Middle frontal gyrus (tissue), 1 donor: Measurements from ENCODE around the gene KIF22.
"Not testable (repeated sequence)": the region's sequence is repeated elsewhere in the genome, so short reads cannot be mapped to it uniquely, and the experiment has no call there.

Experiments
- DNase-seq: peaks from one replicate; pipeline ENCODE4 v3.0.0-alpha.2; 2015; ENCODE audit warnings: low spot score; ENCODE audit errors: extremely low spot score

Gene KIF22

GRCh38 chr16:29813644-29814562 lies 23.4 kb downstream of the KIF22 start:
- no peak for DNase-seq

GRCh38 chr16:29814592-29814991 lies 24.0 kb downstream of the KIF22 start:
- no peak for DNase-seq

DNA sequence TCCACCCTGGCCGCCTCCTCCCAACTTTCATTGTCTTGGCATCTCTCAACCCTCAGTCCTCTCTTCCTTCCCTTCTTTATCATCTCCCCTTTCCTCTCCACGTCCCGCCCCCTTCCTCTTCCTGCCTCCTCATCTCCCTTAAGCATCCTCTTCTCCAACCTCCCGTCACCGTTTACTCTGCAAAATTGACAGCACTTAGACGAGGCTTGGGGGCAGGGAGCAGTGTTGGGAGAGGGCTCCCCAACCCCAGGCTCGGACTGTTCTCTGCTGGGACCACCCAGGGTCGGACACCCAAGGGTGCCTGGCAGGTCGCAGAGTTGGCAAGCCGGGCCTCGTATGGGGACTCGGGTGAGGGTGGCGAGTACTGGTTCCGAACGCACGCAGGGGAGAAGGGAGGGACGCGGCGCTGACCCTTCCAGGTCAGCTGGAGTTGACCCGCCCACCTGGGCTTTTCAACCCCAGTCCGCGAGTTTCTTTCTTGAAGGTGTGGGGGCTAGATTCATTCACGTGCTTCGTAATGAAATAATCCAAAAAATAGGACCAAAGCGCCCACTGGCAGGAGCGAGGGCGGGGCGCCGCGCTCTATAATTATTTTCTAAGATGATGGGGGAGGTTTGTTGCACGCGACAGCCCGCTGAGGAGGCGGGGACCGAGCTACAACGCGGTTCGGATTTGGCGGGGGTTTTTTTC lies 24.6 kb downstream of the KIF22 start:
- no peak for DNase-seq

DNA sequence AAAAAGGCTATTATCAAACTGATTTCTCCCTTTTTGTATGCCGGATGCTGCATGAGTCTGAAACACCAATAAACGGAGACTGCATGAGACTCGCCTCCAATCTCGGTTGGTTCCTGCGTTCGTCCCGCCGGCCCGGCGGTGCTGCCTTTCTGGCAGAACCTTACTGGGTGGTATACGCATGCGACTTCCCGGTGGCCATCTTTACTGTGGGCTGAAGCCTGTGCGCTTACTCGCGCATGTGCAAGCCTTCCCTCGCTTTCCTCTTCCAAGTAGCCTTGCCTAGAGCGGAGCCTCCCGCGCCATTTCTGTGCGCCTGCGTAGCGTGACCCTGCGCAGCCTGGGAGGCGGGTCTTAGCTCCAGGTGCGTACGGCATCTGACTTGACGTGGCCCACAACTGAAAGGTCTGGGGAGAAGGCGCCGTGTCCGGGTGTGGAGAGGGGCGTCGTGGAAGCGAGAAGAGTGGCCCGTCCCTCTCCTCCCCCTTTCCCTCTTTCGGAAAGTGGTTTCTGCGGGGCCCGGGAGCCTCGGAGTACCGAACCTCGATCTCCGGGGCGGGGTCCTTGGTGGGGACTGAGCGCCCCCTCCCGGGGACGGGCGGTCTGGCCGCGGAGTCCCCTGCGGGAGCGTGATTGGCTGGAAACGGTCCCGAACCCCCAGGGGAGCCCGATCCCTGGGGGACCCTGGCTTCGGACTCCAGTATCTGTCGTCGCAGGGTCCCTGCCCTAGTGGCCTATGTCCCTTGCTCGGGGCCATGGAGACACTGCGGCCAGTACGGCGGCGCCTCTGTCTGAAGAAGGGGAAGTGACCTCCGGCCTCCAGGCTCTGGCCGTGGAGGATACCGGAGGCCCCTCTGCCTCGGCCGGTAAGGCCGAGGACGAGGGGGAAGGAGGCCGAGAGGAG lies 25.5 kb downstream of the KIF22 start, which contains the start of gene PAGR1:
PAGR1 (plus strand) TSS at position 360 of the 901 bp plus-strand sequence; CDS start at position 734, 374 bp downstream.
- peak; percentile 97 for DNase-seq

DNA sequence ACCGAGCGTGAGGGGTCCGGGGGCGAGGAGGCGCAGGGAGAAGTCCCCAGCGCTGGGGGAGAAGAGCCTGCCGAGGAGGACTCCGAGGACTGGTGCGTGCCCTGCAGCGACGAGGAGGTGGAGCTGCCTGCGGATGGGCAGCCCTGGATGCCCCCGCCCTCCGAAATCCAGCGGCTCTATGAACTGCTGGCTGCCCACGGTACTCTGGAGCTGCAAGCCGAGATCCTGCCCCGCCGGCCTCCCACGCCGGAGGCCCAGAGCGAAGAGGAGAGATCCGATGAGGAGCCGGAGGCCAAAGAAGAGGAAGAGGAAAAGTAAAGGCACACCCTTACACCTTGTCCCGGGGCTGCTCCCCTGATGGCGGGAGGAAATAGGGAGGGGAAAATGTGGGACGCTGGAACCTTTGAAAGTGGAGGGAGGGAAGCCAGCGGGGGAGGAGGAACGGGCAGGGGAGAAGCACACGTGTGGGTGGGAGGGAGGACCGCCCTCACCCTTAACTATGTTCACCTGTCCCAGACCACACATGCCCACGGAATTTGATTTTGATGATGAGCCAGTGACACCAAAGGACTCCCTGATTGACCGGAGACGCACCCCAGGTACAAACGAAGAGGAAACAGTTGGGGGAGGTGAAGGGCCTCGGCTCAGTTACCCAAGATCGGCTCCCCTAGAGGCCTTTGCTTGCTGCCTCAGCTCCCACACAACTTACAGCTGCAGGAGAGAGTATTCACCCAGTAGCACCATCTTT lies 26.3 kb downstream of the KIF22 start:
- no peak for DNase-seq

- no peak for DNase-seq
Observed at GRCh38 chr16:29818082-29818481, 27.5 kb downstream of the KIF22 start.

- no peak for DNase-seq
Observed at GRCh38 chr16:29819506-29819905, 29.0 kb downstream of the KIF22 start.

DNA sequence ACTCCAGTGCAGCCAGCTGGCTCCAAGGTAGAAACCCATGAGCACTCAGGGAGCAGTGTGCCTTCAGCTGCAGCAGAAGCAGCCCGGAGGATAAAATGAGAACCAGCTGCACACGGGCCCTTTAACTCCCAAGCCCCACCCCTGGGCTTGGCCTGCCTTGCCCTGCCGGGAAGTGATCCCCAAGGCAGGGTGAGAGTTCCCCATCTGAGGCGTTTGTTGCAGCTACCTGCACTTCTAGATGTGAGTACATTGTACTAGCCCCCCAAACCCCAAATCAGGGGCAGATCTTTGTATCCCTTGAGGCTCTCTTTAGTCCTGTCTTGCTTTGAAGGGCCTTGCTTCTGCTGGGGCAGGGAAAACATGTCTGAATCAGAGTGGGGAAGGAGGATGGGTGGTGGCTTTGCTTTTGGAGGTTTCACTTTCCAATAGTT lies 29.7 kb downstream of the KIF22 start, which contains the start of gene MVP:
MVP (plus strand) TSS at position 192 of the 431 bp plus-strand sequence. CDS start 10,088 bp downstream, outside the sequence.
- DNase-seq: no peak

DNA sequence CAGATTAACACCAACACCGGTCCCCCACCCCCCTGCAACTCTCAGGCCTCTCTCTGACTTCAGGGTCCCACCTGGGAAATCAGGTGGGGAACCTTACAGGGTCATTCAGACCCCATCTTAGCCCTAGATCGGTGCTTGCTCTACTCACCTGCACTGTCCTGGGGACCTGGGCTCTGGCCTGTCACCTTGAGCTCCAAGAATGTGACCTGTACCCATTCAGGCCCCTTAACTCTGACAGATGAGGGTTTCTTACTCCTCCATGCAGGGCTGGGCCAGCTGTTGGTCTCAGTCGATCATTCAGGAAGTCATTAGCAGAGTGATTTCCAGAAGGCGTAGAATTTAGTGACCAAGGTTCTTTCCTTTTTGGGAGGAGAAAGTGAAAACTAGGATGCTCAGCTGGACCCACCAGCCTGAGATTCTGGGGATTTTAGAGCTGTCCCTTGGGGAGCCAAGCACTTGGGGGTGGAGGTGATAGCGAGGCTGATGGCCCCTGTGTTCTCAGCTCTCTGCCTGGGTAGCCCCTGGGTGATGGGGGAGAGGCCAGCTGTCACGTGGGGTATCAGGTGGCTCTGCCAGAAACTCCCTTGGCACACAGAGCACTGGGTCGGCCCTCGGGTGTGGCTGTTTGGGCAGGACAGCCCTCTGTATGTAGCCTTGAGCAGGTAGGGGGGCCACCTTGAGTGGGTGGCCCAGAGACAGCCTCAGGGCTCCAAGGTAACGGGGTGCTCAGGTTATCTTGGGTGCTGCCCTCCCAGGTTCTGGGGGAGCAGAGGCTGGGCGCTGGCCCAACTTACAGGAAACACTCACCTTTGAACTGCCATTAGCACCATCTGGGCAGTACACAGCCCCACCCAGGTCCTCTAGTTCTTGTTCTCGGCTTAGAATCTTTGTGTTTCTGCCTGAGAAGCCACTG lies 30.4 kb downstream of the KIF22 start:
- no peak for DNase-seq

DNA sequence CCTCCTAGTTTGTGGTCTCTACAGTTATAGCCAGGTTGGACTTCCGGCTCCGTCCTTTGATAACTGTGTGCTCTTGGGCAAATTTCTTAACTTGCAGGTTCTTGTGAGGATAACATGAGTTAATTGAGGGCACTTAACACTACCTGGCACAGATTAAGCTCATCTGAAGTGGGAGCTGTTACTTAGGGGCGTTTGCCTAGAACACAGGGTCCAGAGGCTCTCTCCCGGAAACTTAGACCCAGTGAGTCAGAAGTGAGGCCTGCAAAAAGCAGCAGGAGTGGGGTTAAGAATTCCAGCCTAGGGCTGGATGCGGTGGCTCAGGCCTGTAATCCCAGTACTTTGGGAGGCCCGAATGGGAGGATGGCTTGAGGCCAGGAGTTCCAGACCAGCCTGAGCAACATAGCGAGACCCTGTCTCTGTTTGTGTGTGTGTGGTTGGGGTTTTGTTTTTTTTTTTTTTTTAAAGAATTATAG lies 31.1 kb downstream of the KIF22 start:
- DNase-seq: no peak

GRCh38 chr16:29824589-29825144 lies 34.1 kb downstream of the KIF22 start:
- no peak for DNase-seq

GRCh38 chr16:29825145-29826044 lies 34.8 kb downstream of the KIF22 start:
- DNase-seq: no peak

DNA sequence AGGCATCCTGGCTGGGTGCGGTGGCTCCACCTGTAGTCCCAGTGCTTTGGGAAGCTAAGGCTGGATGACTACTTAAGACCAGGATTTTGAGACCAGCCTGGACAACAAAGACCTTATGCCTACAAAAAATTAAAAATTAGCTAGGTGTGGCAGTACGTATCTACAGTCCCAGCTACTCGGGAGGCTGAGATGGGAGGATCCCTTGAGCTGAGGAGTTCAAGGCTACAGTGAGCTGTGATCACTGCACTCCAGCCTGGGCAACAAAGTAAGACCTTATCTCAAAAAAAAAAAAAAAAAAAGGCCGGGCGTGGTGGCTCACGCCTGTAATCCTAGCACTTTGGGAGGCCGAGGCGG lies 35.8 kb downstream of the KIF22 start:
- DNase-seq: no peak

DNA sequence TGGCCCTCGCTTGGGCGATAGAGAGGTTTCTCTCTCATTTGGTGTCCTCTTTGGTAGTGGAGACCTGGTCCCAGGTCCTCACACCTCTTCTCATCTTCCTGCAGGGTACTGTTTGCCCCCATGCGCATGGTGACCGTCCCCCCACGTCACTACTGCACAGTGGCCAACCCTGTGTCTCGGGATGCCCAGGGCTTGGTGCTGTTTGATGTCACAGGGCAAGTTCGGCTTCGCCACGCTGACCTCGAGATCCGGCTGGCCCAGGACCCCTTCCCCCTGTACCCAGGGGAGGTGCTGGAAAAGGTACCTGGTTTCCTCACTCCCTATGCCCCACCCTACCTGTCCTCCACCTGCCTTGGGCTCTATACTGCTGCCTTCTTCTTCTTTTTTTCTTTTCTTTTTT lies 40.2 kb downstream of the KIF22 start:
- DNase-seq: no peak

DNA sequence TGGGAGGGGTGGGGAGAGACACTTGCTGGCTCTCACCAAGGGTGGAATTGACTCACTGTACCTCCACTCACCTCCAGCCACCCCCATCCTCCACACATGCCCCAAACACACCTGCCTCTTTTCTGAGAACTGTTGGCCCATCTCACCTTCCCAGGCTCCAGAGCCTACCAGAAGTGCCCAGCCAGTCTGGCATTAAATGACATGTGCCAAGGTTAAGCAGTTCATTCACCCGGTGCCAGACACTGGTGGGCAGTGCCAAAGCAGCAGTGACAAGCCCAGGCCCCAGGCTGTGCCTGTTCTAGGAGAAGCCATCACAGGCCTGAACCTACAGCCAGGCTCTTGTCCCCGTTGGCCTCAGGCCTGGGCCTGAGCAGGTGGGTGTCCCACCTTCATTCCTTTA lies 40.9 kb downstream of the KIF22 start:
- DNase-seq: no peak

DNA sequence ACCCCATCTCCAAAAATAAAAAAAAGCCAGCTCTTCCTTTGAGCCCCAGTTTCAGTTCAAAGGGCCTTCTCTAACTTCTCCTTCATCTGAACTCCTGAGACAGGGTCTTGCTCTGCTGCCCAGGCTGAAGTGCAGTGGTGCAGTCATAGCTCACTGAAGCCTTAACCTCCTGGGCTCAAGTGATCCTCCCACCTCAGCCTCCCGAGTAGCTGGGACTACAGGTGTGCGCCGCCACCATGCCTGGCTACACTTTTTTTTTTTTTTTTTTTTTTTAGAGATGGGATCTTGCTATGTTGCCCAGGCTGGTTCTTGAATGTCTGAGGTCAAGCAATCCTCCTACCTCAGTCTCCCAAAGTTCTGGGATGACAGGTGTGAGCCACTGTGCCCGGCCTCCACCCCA lies 42.7 kb downstream of the KIF22 start:
- DNase-seq: not testable (repeated sequence)

GRCh38 chr16:29834079-29834478 lies 43.5 kb downstream of the KIF22 start:
- no peak for DNase-seq

- no peak for DNase-seq
Observed at GRCh38 chr16:29835926-29836325, 45.4 kb downstream of the KIF22 start.
